Measurements from ENCODE around the gene HMX1.

The HMX1 gene

GRCh38 chr4:8904666-8905065 lies 33.0 kb upstream of the HMX1 start:
- Histone ChIP-seq H3K27ac (no peak overlapping the region), H3K4me3 (no peak overlapping the region)
- DNase-seq (ENCODE audit: low spot score), result no peak
- no peak for TF ChIP-seq CTCF (IDR thresholded peaks at IDR 0.05)

- DNase-seq (ENCODE audit: low spot score), result no peak
- no peak for TF ChIP-seq CTCF (IDR thresholded peaks at IDR 0.05)
- no peak overlapping the region for H3K27ac ChIP-seq
- H3K4me3 ChIP-seq, result no peak overlapping the region
These were observed 32.4 kb upstream of the HMX1 start for GRCh38 chr4:8904041-8904501.

GRCh38 chr4:8901335-8901734 lies 29.7 kb upstream of the HMX1 start:
- H3K4me3 ChIP-seq, result no peak overlapping the region
- H3K27ac ChIP-seq, result no peak overlapping the region
- TF ChIP-seq CTCF (IDR thresholded peaks at IDR 0.05), result no peak
- DNase-seq (ENCODE audit: low spot score), result no peak

GRCh38 chr4:8900588-8900987 lies 28.9 kb upstream of the HMX1 start:
- DNase-seq (ENCODE audit: low spot score), result no peak
- no peak overlapping the region for H3K4me3 ChIP-seq
- TF ChIP-seq CTCF (IDR thresholded peaks at IDR 0.05), result no peak
- H3K27ac ChIP-seq, result no peak overlapping the region

- no peak overlapping the region for H3K27ac ChIP-seq
- no peak for TF ChIP-seq CTCF (IDR thresholded peaks at IDR 0.05)
- DNase-seq (ENCODE audit: low spot score), result no peak
- H3K4me3 ChIP-seq, result no peak overlapping the region
These were observed 26.8 kb upstream of the HMX1 start for GRCh38 chr4:8898419-8898818.

- Histone ChIP-seq H3K4me3 (no peak overlapping the region), H3K27ac (no peak overlapping the region)
- no peak for TF ChIP-seq CTCF (IDR thresholded peaks at IDR 0.05)
- DNase-seq (ENCODE audit: low spot score), result no peak
These were observed 25.9 kb upstream of the HMX1 start for GRCh38 chr4:8897251-8898167.

- DNase-seq (ENCODE audit: low spot score), result no peak
- TF ChIP-seq CTCF (IDR thresholded peaks at IDR 0.05), result no peak
- Histone ChIP-seq H3K27ac (no peak overlapping the region), H3K4me3 (no peak overlapping the region)
These were observed 24.9 kb upstream of the HMX1 start for GRCh38 chr4:8896506-8896905.

All from coronary artery (tissue), 2 donors.